Activated T-cell treated with anti-CD3 and anti-CD28 coated beads for 4 hours (primary cell): Measurements from ENCODE around the gene SEPTIN7.
A peak's percentile ranks its signal among the peaks of the same experiment; 100 is the strongest.
"Not testable (repeated sequence)": the region's sequence is repeated elsewhere in the genome, so short reads cannot be mapped to it uniquely, and the experiment has no call there.

Source experiments
- DNase-seq: peaks from one replicate; pipeline ENCODE4 v3.0.0-alpha.2; 2020

SEPTIN7 gene

GRCh38 chr7:35800718-35801391, at the start of gene SEPTIN7:
Gene SEPTIN7 (plus strand): TSS chr7:35801057. CDS start chr7:35801210, 153 bp downstream.
- peak; percentile 97 for DNase-seq

- DNase-seq: no peak
These were observed 48.1 kb upstream of the SEPTIN7 start for GRCh38 chr7:35752742-35753141.

GRCh38 chr7:35753761-35754603, 46.9 kb upstream of the SEPTIN7 start:
- DNase-seq: no peak

GRCh38 chr7:35754741-35755140, 46.1 kb upstream of the SEPTIN7 start:
- no peak for DNase-seq

- DNase-seq: no peak
These were observed 45.1 kb upstream of the SEPTIN7 start for GRCh38 chr7:35755711-35756110.

- not testable (repeated sequence) for DNase-seq
These were observed 44.4 kb upstream of the SEPTIN7 start for GRCh38 chr7:35756453-35756852.

GRCh38 chr7:35757574-35757973, 43.3 kb upstream of the SEPTIN7 start:
- DNase-seq: no peak

GRCh38 chr7:35758421-35758820, 42.4 kb upstream of the SEPTIN7 start:
- no peak for DNase-seq

- no peak for DNase-seq
These were observed 40.6 kb upstream of the SEPTIN7 start for GRCh38 chr7:35760143-35760745.

- DNase-seq: no peak
These were observed 38.8 kb upstream of the SEPTIN7 start for GRCh38 chr7:35761871-35762677.

- no peak for DNase-seq
These were observed 38.1 kb upstream of the SEPTIN7 start for GRCh38 chr7:35762781-35763180.

- DNase-seq: no peak
These were observed 32.5 kb upstream of the SEPTIN7 start for GRCh38 chr7:35768346-35768745.

- no peak for DNase-seq
These were observed 29.1 kb upstream of the SEPTIN7 start for GRCh38 chr7:35771776-35772175.

- no peak for DNase-seq
These were observed 26.9 kb upstream of the SEPTIN7 start for GRCh38 chr7:35773994-35774393.

- DNase-seq: no peak
These were observed 24.2 kb upstream of the SEPTIN7 start for GRCh38 chr7:35776686-35777085.

- DNase-seq: no peak
These were observed 23.7 kb upstream of the SEPTIN7 start for GRCh38 chr7:35777121-35777520.

- no peak for DNase-seq
These were observed 20.8 kb upstream of the SEPTIN7 start for GRCh38 chr7:35780070-35780469.

- DNase-seq: no peak
These were observed 19.6 kb upstream of the SEPTIN7 start for GRCh38 chr7:35781200-35781701.

- DNase-seq: no peak
These were observed 18.9 kb upstream of the SEPTIN7 start for GRCh38 chr7:35781767-35782515.

- DNase-seq: no peak
These were observed 16.5 kb upstream of the SEPTIN7 start for GRCh38 chr7:35784332-35784731.

- DNase-seq: no peak
These were observed 15.6 kb upstream of the SEPTIN7 start for GRCh38 chr7:35785250-35785649.

- no peak for DNase-seq
These were observed 12.9 kb upstream of the SEPTIN7 start for GRCh38 chr7:35787925-35788324.
